ENCODE data around the gene ROBO4.

Gene ROBO4

DNA sequence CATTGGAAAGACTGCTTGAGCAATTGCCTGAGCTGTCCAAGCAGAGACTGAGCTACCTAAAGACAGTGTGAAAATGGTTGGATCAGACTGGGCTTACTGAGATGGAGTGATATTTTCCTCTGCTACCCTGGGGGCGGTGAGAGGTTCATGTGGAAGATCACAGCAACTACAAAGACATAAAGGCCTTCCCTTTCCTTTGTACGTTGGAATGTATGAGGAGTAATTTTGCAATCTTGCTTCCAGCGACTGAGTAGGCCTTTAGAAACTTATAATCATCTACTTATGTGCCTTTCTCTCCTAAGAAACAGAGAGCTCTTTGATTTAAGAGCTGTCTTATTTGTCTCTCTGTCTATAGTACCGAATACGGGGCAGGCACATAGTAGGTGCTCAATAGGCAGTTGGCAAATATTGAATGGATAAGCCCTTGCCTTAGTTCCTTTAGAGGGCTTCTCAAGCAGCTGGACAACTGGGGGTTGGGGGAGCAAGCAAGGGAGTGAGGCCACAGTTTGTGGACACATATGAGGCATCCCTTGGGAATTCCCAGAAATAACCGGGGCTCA, 40.6 kb upstream of the ROBO4 start:
- TF ChIP-seq REST (IDR thresholded peaks at IDR 0.05; ENCODE audit: low read depth) (no peak), CEBPB (IDR thresholded peaks at IDR 0.05) (no peak), MAX (IDR thresholded peaks at IDR 0.05) (no peak), FOXM1 (IDR thresholded peaks at IDR 0.05; ENCODE audit: borderline replicate concordance, low read depth) (no peak), CREB1 (IDR thresholded peaks at IDR 0.05; ENCODE audit: low read depth) (no peak), ZBTB7A (IDR thresholded peaks at IDR 0.05; ENCODE audit: low read depth) (no peak), EP300 (IDR thresholded peaks at IDR 0.05; ENCODE audit: borderline replicate concordance) (no peak), TEAD4 (IDR thresholded peaks at IDR 0.05) (no peak), TAF1 (IDR thresholded peaks at IDR 0.05; ENCODE audit: low read depth) (no peak), RAD21 (IDR thresholded peaks at IDR 0.05; ENCODE audit: low read depth) (no peak), TCF12 (IDR thresholded peaks at IDR 0.05; ENCODE audit: low read depth) (no peak), NFIC (IDR thresholded peaks at IDR 0.05) (no peak), EGR1 (IDR thresholded peaks at IDR 0.05) (no peak), YY1 (IDR thresholded peaks at IDR 0.05; ENCODE audit: low read depth) (no peak)
- TF ChIP-seq, protein P1, sequence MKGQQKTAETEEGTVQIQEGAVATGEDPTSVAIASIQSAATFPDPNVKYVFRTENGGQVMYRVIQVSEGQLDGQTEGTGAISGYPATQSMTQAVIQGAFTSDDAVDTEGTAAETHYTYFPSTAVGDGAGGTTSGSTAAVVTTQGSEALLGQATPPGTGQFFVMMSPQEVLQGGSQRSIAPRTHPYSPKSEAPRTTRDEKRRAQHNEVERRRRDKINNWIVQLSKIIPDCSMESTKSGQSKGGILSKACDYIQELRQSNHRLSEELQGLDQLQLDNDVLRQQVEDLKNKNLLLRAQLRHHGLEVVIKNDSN (IDR thresholded peaks at IDR 0.05) = no peak

DNA sequence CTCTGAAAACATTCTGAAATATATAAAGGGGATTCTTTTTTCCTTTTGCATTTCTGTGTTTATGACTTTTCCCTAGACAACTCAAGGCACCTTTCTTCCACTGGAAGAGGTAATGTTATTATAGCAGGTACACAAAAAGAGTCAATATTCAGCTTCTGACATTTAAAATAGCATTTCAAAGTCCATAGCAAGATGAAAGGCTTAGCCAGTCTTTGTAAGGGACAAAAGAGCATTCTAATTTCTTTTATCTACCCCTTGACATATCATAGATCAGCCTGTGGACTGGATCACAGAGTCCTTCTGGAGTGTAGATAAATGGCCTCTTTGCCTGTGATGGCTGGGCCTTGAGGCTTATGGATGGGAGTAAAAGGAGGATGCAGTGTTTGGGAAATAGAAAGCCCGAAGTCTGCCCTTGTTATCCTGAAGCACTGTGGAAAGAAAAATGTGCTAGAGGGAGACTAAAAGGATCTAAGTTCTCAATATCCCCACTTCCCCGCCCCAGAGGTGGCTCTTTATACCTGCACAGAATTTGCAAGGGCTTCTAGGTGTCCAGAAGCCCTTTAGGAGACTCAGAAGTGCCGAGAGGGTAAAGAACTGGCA, 39.8 kb upstream of the ROBO4 start:
- no peak for TF ChIP-seq EP300 (IDR thresholded peaks at IDR 0.05; ENCODE audit: borderline replicate concordance)
- TF ChIP-seq CEBPB (IDR thresholded peaks at IDR 0.05) = no peak
- no peak for TF ChIP-seq ZBTB7A (IDR thresholded peaks at IDR 0.05; ENCODE audit: low read depth)
- no peak for TF ChIP-seq YY1 (IDR thresholded peaks at IDR 0.05; ENCODE audit: low read depth)
- TF ChIP-seq REST (IDR thresholded peaks at IDR 0.05; ENCODE audit: low read depth) = no peak
- TF ChIP-seq EGR1 (IDR thresholded peaks at IDR 0.05) = no peak
- no peak for TF ChIP-seq CREB1 (IDR thresholded peaks at IDR 0.05; ENCODE audit: low read depth)
- TF ChIP-seq FOXM1 (IDR thresholded peaks at IDR 0.05; ENCODE audit: borderline replicate concordance, low read depth) = no peak

DNA sequence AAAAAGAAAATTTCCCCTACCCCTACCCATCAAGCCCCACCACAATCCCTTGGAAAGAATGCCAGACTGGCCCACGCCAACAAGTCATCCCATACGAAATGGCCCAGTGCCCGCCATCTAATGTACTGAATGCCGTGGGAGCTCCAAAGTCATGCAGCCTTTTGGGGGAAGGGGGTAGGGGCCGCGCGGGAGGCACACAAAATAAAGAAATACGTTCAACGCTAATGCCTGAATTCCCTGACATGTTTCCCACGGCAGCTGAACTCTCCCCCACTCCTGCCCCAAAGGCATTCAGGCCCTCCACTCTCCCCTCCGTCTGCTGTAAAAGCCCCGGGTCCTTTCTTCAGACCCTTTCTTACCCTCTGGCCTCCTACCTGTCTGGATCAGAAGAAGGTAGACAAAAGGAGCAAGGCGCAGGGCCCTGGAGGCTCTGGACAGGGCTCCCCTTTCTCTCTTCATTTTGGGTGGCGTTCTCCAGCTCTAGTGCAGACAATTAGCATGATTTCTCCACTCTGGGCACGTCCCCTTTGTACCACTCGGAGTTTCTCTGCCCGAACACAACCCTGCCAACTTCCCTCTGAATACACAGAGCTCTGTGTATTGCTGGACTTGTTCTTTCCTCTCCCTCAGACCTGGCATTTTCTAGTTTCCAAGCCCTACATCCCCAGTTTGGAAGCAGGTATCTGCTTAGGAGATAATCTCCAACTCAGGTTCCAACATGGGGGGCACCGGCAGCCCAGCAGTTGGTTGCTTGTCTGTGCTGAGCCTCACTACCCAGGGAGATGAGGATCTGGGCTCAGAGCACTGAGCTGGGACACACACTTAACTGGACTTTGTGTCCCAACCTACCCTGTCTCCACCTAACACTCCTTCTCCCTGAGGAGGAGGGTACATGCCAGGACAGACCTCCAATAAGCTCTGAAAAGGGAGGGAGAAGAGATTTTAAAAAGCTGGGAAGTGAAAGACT, 38.2 kb upstream of the ROBO4 start, which contains the start of gene HEPACAM:
TSS of gene HEPACAM (minus strand) at position 500 of the 967 bp plus-strand sequence. CDS start at position 459, 41 bp downstream.
- TF ChIP-seq CEBPB (IDR thresholded peaks at IDR 0.05) (no peak), REST (IDR thresholded peaks at IDR 0.05; ENCODE audit: low read depth) (no peak), CREB1 (IDR thresholded peaks at IDR 0.05; ENCODE audit: low read depth) (no peak), YY1 (IDR thresholded peaks at IDR 0.05; ENCODE audit: low read depth) (no peak), NFIC (IDR thresholded peaks at IDR 0.05) (no peak), EGR1 (IDR thresholded peaks at IDR 0.05) (no peak), TEAD4 (IDR thresholded peaks at IDR 0.05) (no peak), TAF1 (IDR thresholded peaks at IDR 0.05; ENCODE audit: low read depth) (no peak), RAD21 (IDR thresholded peaks at IDR 0.05; ENCODE audit: low read depth) (no peak), ZBTB7A (IDR thresholded peaks at IDR 0.05; ENCODE audit: low read depth) (no peak), MAX (IDR thresholded peaks at IDR 0.05) (no peak), TCF12 (IDR thresholded peaks at IDR 0.05; ENCODE audit: low read depth) (no peak), EP300 (IDR thresholded peaks at IDR 0.05; ENCODE audit: borderline replicate concordance) (no peak), FOXM1 (IDR thresholded peaks at IDR 0.05; ENCODE audit: borderline replicate concordance, low read depth) (no peak)
- TF ChIP-seq, protein P1 (IDR thresholded peaks at IDR 0.05) = no peak

Measured in Ishikawa (cell line).